GM18507 (cell line): ENCODE measurements around the gene SYCN.

ENCODE experiments used
- DNase-seq: peaks from one replicate; pipeline ENCODE4 v3.0.0; 2011; ENCODE audit warnings: low read depth; ENCODE audit not compliant: insufficient read length; ENCODE audit errors: extremely low spot score
- FAIRE-seq: peaks from 2 replicates; lab custom pipeline; 2011; peaks lifted over from hg19 to GRCh38; lab: Jason Lieb, UNC

SYCN gene

DNA sequence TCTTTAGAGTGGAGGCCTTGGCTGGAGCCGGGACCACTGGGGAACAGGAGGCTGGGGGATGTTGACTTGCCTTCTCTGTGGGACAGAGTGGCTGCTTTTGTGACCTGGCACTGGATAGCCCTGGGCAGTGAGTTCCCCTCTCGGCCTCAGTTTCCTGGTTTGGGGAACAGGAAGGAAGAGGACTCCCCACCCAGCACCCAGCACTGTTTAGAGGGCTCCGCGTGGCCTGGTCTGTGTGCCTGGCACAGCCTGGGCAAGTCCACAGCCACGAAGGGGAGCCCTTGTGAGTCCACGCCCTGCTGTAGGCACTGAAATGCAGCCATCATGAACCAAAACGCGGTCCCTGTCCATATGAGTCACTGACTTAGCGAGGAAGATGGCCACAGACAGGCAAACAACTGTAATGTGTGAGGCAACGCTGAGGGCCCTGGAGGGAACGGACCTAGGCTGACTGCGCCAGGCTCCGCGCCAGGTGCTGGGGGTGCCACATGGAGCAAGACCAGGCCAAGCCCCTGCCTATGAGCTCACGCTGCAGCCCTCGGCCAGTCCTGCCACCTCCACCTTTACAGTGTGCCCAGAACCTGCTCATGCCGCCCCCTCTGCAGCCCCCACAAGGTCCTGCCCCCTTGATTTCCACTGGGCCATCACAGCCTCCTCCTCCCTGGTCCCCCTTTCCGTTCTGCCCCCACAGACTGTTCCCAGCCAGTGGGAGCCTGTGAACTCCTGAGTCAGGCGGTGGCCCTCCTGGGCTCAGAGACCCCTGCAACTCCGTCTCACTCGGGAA is 43.0 kb downstream of the SYCN start:
- FAIRE-seq, result no peak
- no peak for DNase-seq

DNA sequence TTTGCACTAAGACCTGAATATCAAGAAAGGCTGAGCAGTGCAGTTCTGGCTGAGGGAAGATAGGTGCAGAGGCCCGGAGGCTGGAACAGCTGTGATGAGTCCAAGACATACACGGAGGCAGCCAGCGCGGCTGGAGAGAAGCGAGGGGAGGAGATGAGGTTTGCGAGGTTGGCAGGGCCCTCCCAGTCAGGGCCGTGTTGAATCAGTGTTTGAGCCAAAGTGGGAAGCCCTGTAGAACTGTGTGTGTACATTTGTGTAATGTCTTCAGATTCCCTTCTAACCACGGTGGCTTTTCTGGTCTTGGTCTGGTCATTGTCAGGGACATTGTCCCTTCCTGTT is 43.6 kb downstream of the SYCN start:
- FAIRE-seq (no peak), DNase-seq (no peak)

DNA sequence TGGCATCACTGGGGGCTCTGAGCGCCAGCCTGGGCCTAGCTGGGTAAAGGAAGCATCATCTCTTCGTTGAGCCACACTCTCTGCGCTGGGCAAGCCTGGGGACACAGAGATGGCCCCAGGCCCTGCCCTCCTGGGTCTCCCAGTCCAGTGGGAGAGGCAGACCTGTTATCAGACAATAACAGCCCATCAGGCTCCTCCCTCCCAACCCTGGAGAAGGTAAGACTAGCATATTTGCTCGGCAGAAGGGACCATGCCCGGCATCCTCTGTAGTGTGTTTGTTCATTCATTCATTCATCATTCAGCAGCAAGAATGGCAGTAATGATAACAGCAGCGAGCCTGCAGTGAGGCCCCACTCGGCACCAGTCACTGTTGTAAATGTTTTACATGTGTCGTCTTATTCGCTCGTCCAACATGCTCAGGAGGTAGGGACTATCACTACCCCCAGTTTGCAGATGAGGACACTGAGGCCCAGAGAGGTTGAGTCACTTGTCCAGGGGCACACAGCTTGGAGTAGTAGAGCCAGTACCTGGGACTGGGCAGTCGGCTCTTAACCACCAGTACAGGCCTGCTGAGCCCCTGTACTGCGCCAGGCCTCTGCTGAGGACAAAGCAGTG is 45.3 kb downstream of the SYCN start:
- DNase-seq (no peak), FAIRE-seq (no peak)

DNA sequence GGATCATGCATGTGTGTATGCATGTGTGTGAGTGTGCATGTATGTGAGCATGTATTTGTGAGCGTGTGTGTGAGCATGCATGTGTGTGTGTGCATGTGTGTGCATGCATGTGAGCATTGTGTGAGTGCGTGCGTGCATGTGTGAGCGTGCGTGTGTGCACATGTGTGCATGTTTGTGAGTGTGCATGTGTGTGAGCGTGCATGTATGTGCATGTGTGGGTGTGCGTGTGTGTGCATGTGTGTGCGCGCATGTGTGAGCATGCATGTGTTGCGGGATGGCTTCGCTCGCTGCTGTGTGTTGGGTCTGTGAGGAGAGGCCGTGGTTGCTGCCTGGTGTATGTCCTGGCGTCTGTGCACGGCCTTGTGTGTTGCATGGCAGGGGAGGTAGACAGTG is 46.1 kb downstream of the SYCN start:
- FAIRE-seq (no peak), DNase-seq (no peak)

DNA sequence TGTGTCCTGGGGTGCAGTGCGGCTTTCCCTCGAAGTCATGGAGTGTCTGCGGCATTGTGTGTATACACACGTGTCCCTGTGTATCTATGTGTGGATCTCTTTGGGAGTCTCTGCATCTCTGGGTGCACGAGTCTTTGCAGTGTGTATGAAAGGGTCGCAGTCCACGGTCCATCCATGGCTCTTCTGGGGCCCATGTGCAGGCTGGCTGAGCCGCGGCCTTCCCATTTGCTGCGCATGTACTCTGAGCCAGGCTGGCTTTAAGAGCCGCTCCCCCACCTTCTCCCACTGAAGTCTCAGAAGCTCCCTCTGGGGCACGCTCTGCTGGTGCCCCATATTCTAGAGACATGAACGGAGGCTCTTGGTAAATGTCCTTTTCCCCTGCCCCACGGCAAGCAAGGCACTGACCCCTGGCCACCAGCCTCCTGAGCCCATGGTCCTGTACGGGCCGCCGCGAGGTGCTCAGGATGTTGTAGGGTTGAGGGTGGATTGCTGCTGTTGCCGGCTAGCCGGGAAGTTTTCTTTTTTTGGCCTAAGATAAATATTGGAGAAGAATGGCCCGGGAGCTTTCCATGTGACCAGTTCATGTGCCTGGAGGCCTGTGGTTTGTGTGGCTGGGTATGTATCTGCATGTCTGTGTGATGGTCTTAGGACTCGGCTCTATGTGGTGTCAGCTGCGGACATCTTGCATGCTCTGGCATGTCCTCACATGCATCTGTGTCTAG is 46.6 kb downstream of the SYCN start:
- DNase-seq (no peak), FAIRE-seq (no peak)

DNA sequence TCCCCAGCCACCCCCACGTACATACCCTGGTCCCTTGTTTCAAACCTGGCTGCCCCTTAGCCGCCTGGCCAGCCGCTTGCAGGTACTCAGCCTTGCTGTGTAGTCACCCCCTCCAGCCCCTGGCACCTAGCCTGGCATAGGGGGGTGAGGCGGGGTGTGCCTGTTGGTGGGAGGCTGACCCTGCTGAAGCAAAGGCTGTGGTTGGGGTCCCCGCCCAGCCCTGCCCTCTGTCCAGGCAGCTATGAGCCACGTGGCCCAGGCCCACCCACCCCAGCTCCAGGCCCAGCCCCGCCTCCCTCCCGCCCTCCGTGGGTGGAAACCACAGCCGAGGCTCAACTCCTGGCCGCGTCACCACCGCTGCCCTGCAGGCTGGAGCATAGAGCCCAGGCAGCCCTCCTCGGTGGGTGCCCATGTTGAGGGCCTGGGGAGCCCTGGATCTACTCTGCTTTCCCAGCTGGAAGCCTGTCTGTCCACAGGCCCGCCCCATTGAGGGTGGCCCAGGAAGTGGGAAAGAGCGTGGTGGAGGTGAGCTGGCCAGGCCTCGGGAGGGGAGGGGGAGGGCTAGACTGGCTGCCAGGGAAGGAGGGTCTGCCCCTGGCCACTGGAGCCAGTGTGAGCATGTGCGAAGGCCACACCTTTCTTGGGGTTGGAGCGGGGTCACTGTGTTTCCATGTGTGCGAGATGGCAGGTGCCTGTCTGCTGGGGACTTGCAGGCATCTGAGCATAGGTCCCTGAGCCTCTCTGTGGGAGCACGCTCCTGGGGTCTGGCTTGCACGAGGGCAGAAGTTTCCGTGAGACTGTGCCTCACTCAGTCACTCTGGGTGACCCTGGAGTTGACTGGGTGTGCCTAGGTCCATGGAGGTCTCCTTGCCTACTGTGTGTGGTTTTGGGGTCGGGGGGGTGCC is 47.5 kb downstream of the SYCN start:
- FAIRE-seq, result no peak
- DNase-seq, result no peak

DNA sequence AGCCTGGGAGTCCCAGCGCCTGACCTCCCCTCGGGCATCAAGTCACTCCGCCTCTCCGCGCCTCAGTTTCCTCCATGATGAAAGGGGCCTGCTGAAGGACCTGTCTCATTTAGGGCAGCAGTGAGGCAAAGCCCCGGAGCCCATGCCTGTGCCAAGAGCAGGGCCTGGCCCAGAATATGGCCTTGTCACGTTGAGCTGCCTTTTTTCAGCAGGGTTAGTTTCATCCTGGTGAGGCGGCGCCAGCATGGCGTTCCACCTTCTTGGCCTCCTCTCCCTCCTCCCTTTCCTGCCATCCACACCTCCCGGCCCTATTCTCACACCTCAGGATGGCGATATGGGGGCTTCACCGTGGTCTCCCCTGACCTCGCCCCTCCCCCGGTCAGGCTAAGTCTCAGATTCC is 48.3 kb downstream of the SYCN start:
- FAIRE-seq, result no peak
- no peak for DNase-seq

DNA sequence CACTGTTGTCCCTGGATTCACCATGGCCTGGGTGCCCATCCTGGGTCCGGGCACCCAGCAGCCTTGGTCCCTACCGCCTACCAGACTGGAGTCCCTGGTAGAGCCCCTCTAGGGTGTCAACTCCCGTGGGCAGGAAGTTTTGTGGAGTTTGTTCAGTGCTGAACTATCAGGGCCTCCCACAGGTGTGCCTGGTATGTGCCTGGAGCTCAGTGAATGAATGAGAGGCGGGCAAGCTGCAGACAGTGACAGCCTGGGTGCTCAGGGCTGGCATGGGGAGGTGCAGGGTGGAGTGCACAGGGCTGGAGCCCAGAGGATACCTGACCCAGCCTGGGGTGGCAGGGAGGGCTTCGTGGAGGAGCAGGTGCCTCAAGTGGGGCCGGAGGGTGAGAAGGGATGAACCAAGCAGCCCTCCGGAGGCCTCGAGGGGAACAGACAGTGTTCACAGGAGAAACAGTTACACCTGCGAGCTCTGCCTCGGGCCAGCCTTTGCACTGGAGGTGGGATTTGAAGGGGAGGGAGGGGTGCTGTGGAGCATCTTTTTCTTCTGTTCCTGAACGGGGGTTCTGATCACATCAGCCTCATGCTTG is 48.9 kb downstream of the SYCN start:
- DNase-seq (no peak), FAIRE-seq (no peak)

DNA sequence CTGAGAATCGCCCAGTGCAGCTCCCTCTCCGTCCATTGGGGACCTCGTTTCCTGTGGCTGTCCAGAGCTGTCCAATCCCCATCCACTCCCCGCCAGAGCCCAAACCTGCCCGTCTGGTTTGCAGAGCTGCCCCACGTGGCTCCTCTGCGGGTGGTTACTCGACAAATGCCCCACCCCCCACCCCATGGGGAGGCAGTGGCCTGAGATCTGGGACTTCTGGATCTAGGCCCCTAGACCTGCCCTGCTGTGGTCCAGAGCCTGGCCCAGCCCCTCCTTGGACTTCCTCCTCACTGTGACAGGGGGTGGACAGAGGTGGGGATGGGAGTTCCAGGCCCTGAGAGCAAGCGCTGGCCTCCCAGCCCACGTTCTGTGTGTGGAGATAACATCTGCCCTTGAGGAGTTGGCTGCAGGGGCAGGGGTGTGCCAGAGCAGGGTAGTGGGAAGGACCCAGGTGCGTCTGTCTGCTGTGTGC is 49.4 kb downstream of the SYCN start:
- FAIRE-seq (no peak), DNase-seq (no peak)

DNA sequence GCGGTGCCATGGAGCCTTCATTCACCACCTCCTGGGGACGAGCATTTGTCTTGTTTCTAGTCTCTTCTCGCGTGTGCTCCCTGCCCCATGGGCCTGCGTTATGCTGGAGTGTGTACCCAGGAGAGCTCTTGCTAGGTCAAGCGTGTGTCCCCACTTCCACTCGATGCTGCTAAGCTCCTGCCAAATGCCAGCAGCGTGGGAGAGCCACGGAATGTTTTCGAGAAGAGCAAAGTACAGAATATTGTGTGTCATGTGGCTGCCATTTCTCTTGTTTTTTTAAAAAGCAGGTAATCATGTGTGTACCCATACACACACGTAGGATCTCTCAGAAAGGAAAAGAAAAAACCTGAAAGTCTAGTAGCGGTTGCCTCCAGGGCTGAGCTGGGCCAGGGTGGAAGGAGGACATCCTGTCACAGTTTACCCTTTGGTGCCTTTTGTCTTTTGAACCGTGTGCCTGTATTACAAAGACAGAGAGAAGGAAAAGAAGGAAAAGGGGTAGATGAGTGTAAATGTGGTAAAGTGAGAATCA is 49.9 kb downstream of the SYCN start:
- DNase-seq, result no peak
- FAIRE-seq, result no peak
